ENCODE results near the gene UPK3A.
A peak's percentile ranks its signal among the peaks of the same experiment; 100 is the strongest.

UPK3A gene

GRCh38 chr22:45334068-45334467, 49.3 kb downstream of the UPK3A start:
- Mint-ChIP-seq H3K4me3 (no peak overlapping the region), H3K36me3 (ENCODE audit: low read depth) (peaks cover 97% of the 10 kb centered on the region), H3K4me1 (ENCODE audit: low read depth) (peaks cover 23% of the 10 kb centered on the region), H3K9me3 (no peaks in the 10 kb centered on the region), H3K27me3 (no peaks in the 10 kb centered on the region), H3K27ac (peak overlapping the region; percentile 37)
- no peak for DNase-seq

DNA sequence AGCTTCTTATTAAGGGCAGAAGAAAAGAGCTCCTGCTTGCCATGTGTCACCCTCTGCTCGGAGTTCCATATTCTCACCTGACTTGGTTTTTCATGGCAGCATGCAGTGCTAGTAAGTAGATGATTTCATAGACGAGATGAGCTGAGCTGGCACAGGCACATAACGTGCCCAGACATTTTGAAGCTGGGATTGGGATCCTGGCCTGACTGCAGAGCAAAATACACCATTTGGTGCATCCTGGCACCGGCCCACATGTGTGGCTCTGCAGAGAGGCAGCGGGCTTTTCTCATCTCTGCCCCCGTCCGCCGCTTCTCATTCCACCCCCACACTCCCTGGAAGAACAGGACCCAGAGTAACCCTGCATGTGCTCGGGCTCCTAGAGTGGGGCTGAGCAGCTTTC, 49.8 kb downstream of the UPK3A start:
- H3K27ac Mint-ChIP-seq: peak overlapping the region; percentile 37
- DNase-seq: no peak
- H3K9me3 Mint-ChIP-seq: no peaks in the 10 kb centered on the region
- H3K4me1 Mint-ChIP-seq (ENCODE audit: low read depth): peaks cover 18% of the 10 kb centered on the region
- H3K36me3 Mint-ChIP-seq (ENCODE audit: low read depth): peaks cover 95% of the 10 kb centered on the region
- H3K27me3 Mint-ChIP-seq: no peaks in the 10 kb centered on the region
- H3K4me3 Mint-ChIP-seq: no peak overlapping the region

DNA sequence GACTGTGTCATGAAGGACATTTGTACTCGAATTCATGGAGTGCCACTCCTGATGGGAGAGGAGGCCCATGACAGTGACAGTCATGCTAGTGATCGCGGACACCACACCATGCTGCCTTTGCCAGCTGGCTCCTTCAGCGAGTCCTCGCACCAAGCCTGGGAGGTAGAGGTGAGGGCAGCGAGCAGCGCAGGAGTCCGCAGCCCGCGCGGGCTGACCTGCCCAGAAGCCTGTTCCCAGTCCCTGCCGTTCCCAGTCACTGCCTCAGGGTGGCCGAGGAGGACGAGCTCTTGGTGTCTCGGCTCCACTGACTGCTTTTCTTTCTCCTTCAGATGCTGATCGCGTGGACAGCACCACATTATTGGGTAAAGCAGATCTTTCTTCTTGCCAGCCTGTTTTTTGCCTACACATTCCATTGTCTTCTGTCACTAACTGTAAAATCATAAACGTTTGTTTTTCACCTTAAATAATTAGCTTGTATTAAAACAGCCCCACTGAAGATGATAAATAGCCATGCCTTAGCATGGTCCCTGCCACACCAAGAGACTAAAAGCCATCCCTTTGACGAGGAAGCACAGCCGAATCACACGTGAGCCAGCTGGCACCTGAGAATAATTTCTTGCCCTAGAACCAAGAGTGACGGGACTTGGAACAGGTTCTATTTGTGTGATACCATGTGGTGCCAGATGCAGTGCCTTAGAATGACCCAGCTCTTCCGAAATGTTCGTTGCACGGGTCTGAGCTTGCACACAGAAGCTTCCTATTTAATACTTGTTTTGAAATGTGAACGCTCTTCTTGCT, 50.5 kb downstream of the UPK3A start:
- DNase-seq: no peak
- H3K4me1 Mint-ChIP-seq (ENCODE audit: low read depth): peaks cover 18% of the 10 kb centered on the region
- H3K27ac Mint-ChIP-seq: no peak overlapping the region
- peaks cover 95% of the 10 kb centered on the region for H3K36me3 Mint-ChIP-seq (ENCODE audit: low read depth)
- H3K27me3 Mint-ChIP-seq: no peaks in the 10 kb centered on the region
- H3K4me3 Mint-ChIP-seq: no peak overlapping the region
- H3K9me3 Mint-ChIP-seq: no peaks in the 10 kb centered on the region

DNA sequence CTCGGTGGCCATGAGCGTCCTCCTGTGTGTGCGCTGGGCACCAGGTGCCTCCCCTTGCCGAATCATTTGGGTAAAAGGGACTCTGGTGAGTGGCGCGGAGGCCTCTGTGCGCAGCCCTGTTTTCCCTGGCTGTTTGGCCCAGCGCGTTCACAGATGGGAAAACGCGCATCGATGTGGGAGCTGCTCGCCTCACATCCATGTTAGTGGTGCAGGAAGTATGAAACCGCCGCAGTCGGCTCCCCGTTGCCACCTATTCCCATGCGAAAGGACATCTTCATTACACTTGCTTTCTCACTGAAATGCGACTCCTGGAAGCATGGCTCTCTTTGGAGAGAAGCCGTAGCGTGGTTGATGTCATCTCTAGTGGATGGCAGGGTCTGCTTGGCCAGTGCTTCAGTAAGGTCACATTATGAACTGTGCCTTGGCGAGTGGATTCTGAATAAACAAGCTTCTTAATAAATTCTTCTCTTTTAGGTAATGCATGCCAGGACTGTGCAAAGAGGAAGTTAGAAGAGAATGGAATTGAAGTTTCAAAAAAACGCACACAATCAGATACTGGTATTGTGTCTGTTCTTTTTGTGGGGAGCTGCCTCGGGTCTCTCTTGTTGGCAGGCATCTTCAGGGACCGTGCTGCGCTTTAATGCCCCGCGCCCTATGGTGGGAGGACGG, 51.2 kb downstream of the UPK3A start:
- Mint-ChIP-seq H3K27me3 (no peaks in the 10 kb centered on the region), H3K4me1 (ENCODE audit: low read depth) (peaks cover 21% of the 10 kb centered on the region), H3K9me3 (no peaks in the 10 kb centered on the region), H3K36me3 (ENCODE audit: low read depth) (peaks cover 94% of the 10 kb centered on the region), H3K27ac (no peak overlapping the region), H3K4me3 (no peak overlapping the region)
- no peak for DNase-seq

GRCh38 chr22:45336971-45337431, 52.3 kb downstream of the UPK3A start:
- Mint-ChIP-seq H3K9me3 (no peaks in the 10 kb centered on the region), H3K36me3 (ENCODE audit: low read depth) (peaks cover 95% of the 10 kb centered on the region), H3K4me1 (ENCODE audit: low read depth) (peaks cover 28% of the 10 kb centered on the region), H3K27ac (peak overlapping the region; percentile 79), H3K27me3 (no peaks in the 10 kb centered on the region), H3K4me3 (no peak overlapping the region)
- no peak for DNase-seq

GRCh38 chr22:45337536-45337935, 52.8 kb downstream of the UPK3A start:
- no peak for DNase-seq
- H3K4me1 Mint-ChIP-seq (ENCODE audit: low read depth): peaks cover 28% of the 10 kb centered on the region
- H3K4me3 Mint-ChIP-seq: no peak overlapping the region
- no peak overlapping the region for H3K27ac Mint-ChIP-seq
- peaks cover 94% of the 10 kb centered on the region for H3K36me3 Mint-ChIP-seq (ENCODE audit: low read depth)
- H3K9me3 Mint-ChIP-seq: no peaks in the 10 kb centered on the region
- no peaks in the 10 kb centered on the region for H3K27me3 Mint-ChIP-seq

DNA sequence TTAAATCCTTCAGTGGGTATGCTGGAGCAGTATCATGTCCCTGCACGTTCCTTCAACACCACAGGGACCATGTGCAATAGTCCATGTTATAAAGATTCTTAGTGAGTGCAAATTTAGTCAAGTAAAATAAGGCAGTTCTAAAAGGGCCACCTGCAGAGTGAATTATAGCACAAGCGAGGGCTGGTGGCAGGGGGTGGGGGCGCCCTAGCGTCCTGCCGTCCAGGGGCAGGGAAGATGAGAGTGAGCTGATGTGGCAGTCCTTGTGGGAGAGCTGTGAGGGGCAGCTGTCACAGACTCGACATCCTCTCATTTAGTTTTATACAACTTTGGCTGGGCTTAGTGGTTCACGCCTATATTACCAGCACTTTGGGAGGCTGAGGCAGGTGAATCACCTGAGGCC, 54.0 kb downstream of the UPK3A start:
- Mint-ChIP-seq H3K4me3 (no peak overlapping the region), H3K4me1 (ENCODE audit: low read depth) (peaks cover 28% of the 10 kb centered on the region), H3K27ac (no peak overlapping the region), H3K9me3 (no peaks in the 10 kb centered on the region), H3K36me3 (ENCODE audit: low read depth) (peaks cover 91% of the 10 kb centered on the region), H3K27me3 (no peaks in the 10 kb centered on the region)
- DNase-seq: no peak

- Mint-ChIP-seq H3K4me3 (no peak overlapping the region), H3K27me3 (no peaks in the 10 kb centered on the region), H3K36me3 (ENCODE audit: low read depth) (peaks cover 91% of the 10 kb centered on the region), H3K4me1 (ENCODE audit: low read depth) (peaks cover 29% of the 10 kb centered on the region), H3K9me3 (no peaks in the 10 kb centered on the region), H3K27ac (peak overlapping the region; percentile 23)
- DNase-seq: no peak
These were observed 55.6 kb downstream of the UPK3A start for GRCh38 chr22:45340323-45340722.

DNA sequence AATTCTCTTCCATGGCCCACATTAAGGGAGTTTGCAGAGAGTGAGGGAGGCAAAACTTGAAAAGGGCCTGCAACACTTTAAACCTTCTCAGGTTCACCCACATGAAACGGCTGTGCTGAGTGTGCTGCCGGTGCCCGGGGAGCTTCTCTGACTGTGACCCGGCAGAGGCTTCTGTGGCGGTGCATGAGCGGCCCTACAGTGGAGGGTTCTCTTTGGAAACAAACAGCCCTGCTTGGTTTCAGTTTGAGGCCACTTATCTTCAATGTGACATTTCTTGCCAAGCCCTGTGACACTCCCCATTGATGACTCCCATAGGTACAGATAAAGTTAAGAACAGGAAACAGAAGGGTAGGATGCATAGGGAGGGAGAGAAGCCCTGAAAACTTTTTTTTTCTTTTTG, 56.7 kb downstream of the UPK3A start:
- H3K36me3 Mint-ChIP-seq (ENCODE audit: low read depth): peaks cover 89% of the 10 kb centered on the region
- H3K4me3 Mint-ChIP-seq: no peak overlapping the region

DNA sequence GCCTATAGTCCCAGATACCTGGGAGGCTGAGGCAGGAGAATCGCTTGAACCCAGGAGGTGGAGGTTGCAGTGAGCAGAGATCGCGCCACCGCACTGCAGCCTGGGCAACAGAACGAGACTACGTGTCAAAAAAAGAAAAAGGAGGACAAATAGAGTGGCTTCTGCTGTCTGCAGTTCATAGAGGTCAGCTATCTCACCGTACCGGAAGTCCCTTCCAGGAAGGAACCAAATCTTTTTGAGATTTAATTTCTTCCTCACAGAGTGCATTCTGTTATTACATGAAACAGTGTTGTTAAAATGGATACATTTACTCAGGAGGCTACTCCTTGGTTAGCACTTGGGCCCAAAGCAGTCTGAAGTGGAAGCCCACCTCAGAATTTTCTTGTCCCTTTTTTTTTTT, 58.4 kb downstream of the UPK3A start:
- Mint-ChIP-seq H3K4me3 (no peak overlapping the region), H3K27ac (no peak overlapping the region), H3K4me1 (ENCODE audit: low read depth) (peaks cover 16% of the 10 kb centered on the region), H3K9me3 (no peaks in the 10 kb centered on the region), H3K36me3 (ENCODE audit: low read depth) (peaks cover 78% of the 10 kb centered on the region), H3K27me3 (no peaks in the 10 kb centered on the region)
- DNase-seq: no peak

More for the DNA sequence above, 56.7 kb downstream of the UPK3A start:
- H3K4me1 Mint-ChIP-seq (ENCODE audit: low read depth): peaks cover 23% of the 10 kb centered on the region
- peak overlapping the region; percentile 73 for H3K27ac Mint-ChIP-seq
- no peaks in the 10 kb centered on the region for H3K27me3 Mint-ChIP-seq
- no peak for DNase-seq
- no peaks in the 10 kb centered on the region for H3K9me3 Mint-ChIP-seq

DNA sequence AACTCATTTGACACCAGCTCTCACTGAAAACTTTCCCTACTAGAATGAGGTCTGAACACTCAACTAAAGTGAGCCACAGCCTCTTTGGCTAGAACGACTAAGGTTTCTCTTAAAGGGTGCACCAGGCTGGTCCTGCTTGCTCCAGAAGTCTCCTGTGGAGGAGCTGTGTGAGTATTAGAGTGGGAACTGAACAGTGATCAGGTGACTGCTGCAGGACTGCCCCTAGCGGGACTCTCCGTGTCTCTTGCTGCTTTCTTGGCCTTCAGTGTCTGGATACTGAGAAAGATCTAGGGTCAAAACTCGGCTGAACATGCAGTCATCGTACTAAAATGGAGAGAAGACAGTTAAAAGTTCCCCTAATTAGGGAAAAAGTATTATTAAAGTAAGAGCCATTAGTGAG, 59.6 kb downstream of the UPK3A start:
- no peaks in the 10 kb centered on the region for H3K9me3 Mint-ChIP-seq
- peaks cover 69% of the 10 kb centered on the region for H3K36me3 Mint-ChIP-seq (ENCODE audit: low read depth)
- H3K4me3 Mint-ChIP-seq: no peak overlapping the region
- H3K27me3 Mint-ChIP-seq: no peaks in the 10 kb centered on the region
- peaks cover 16% of the 10 kb centered on the region for H3K4me1 Mint-ChIP-seq (ENCODE audit: low read depth)
- H3K27ac Mint-ChIP-seq: peak overlapping the region; percentile 66
- no peak for DNase-seq

Data from activated T-cell treated with anti-CD3 and anti-CD28 coated beads, Interleukin-2, amount 50 U/mL, for 24 hours (primary cell).